GM12878 (cell line): Measurements from ENCODE around the gene COX6B1. TPM values are rescaled to one million over a fixed set of nuclear protein-coding genes. Genes with fewer than 3 reads are reported as not detected.

Experiments
- ATAC-seq: fragments of 200-7000 bp; cut with Tn5 transposase; 3 replicates; pipeline ENCODE4 v1.9.1; 2020; ENCODE audit warnings: mild to moderate bottlenecking, moderate library complexity
- BruUV-seq: library from RNA; stranded (reverse); fragments of 400-500 nt; replicated peaks from 2 replicates; lab custom pipeline; 2021; lab: Mats Ljungman, UMichigan
- CTCF ChIA-PET: fragments of 300-600 bp; sonication (Branson Sonifier 250); formaldehyde crosslinking; extraction: SDS; loops from one replicate; lab custom pipeline; 2021; ENCODE audit warnings: inconsistent platforms; lab: Yijun Ruan, JAX
- POLR2A ChIA-PET: fragments of 350-600 bp; formaldehyde crosslinking; extraction: SDS; loops from one replicate; lab custom pipeline; 2021; ENCODE audit warnings: inconsistent platforms; lab: Charles Lee
- RAD21 ChIA-PET: fragments of 300-600 bp; sonication (Branson Sonifier 250); formaldehyde crosslinking; loops from one replicate; lab custom pipeline; 2023; ENCODE audit warnings: antibody characterized with exemption; ENCODE audit not compliant: unreplicated experiment; lab: Charles Lee
- SMC1A ChIA-PET: fragments of 300-600 bp; sonication (Branson Sonifier 250); formaldehyde crosslinking; loops from one replicate; lab custom pipeline; 2023; ENCODE audit not compliant: unreplicated experiment, uncharacterized antibody; lab: Charles Lee
- DNase-seq: peaks from one replicate; pipeline ENCODE4 v3.0.0-alpha.2; 2011; ENCODE audit warnings: low read depth, low spot score
- FAIRE-seq: peaks from 3 replicates; lab custom pipeline; 2011; peaks lifted over from hg19 to GRCh38; lab: Jason Lieb, UNC
- H2AFZ ChIP-seq: 2 replicates; pipeline ENCODE4 v1.6.0; 2011; ENCODE audit warnings: low read depth, low read length, control low read depth; ENCODE audit not compliant: control insufficient read depth
- H3K27ac ChIP-seq: 2 replicates; pipeline ENCODE4 v1.5.1; 2011; ENCODE audit warnings: control low read depth; ENCODE audit not compliant: control insufficient read depth, insufficient read depth
- H3K27me3 ChIP-seq, 2 experiments: replicated peaks in 1 of 2; 2 replicates each; pipeline versions ENCODE4 v1.6.0 to v1.6.1; 2011; ENCODE audit warnings: low read length in 1 of 2; ENCODE audit not compliant: control insufficient read depth in 2 of 2, insufficient read depth in 2 of 2
- H3K36me3 ChIP-seq, 2 experiments: 2 replicates each; pipeline ENCODE4 v1.5.1; 2011; ENCODE audit warnings: low read length in 1 of 2; ENCODE audit not compliant: control insufficient read depth in 2 of 2, insufficient read depth in 2 of 2
- H3K4me1 ChIP-seq: 2 replicates; pipeline ENCODE4 v1.6.1; 2011; ENCODE audit warnings: mild to moderate bottlenecking, low read length, moderate library complexity, mixed read lengths; ENCODE audit not compliant: control insufficient read depth, insufficient read depth
- H3K4me2 ChIP-seq: 2 replicates; pipeline ENCODE4 v1.6.0; 2011; ENCODE audit warnings: control low read depth; ENCODE audit not compliant: control insufficient read depth, insufficient read depth
- H3K4me3 ChIP-seq: fragments of 200-600 bp; sonication (generic); 2 replicates; pipeline ENCODE4 v1.5.1; 2016
- H3K79me2 ChIP-seq: 2 replicates; pipeline ENCODE4 v1.6.0; 2011; ENCODE audit warnings: low read length; ENCODE audit not compliant: control insufficient read depth, insufficient read depth
- H3K9ac ChIP-seq: 2 replicates; pipeline ENCODE4 v1.8.0; 2011; ENCODE audit warnings: low read length, control low read depth, mixed read lengths; ENCODE audit not compliant: control insufficient read depth, insufficient read depth
- H3K9me3 ChIP-seq: replicated peaks from 3 replicates; pipeline ENCODE4 v1.5.1; 2011; ENCODE audit warnings: mild to moderate bottlenecking, low read length; ENCODE audit not compliant: control insufficient read depth, insufficient read depth
- H4K20me1 ChIP-seq: 2 replicates; pipeline ENCODE4 v1.6.0; 2011; ENCODE audit not compliant: control insufficient read depth, insufficient read depth
- ASH2L ChIP-seq: fragments of 300-600, 200-600 bp; sonication (generic); IDR thresholded peaks from 2 replicates; pipeline ENCODE4 v1.6.1; 2017; ENCODE audit warnings: low read depth, mild to moderate bottlenecking, borderline replicate concordance
- BRCA1 ChIP-seq: IDR thresholded peaks from 2 replicates; pipeline ENCODE4 v1.6.1; 2011; ENCODE audit warnings: low read depth, low read length, improper control_type of control experiment
- CHD2 ChIP-seq: IDR thresholded peaks from 2 replicates; pipeline ENCODE4 v1.6.1; 2011; ENCODE audit warnings: low read depth, low read length, improper control_type of control experiment, borderline replicate concordance
- EED ChIP-seq: sonication (generic); IDR thresholded peaks from 2 replicates; pipeline ENCODE4 v1.6.1; 2016; ENCODE audit warnings: antibody characterized with exemption, low read depth
- EP300 ChIP-seq, 2 experiments: fragments of 150-350 bp in 1 of 2; IDR thresholded peaks; 2 replicates each; pipeline ENCODE4 v1.6.1; 2011 to 2012; ENCODE audit warnings: low read depth in 2 of 2, low read length in 2 of 2, borderline replicate concordance in 1 of 2, improper control_type of control experiment in 1 of 2, inconsistent platforms in 1 of 2; ENCODE audit not compliant: control insufficient read depth in 1 of 2
- ETV6 ChIP-seq, 2 experiments: fragments of 450-650 bp in 1 of 2; IDR thresholded peaks in 1 of 2; conservative IDR thresholded peaks in 1 of 2; 2 replicates each; pipeline ENCODE4 v1.6.1; 2014; ENCODE audit warnings: antibody characterized with exemption in 1 of 2, borderline replicate concordance in 1 of 2, low read depth in 1 of 2, mild to moderate bottlenecking in 1 of 2, moderate library complexity in 1 of 2
- HDAC2 ChIP-seq: fragments of 200-600 bp; sonication (generic); IDR thresholded peaks from 2 replicates; pipeline ENCODE4 v1.6.1; 2017
- HDAC6 ChIP-seq: fragments of 200-600 bp; sonication (generic); IDR thresholded peaks from one replicate; pipeline ENCODE4 v1.8.0; 2017; ENCODE audit warnings: antibody characterized with exemption; ENCODE audit not compliant: unreplicated experiment
- IRF4 ChIP-seq: IDR thresholded peaks from 2 replicates; pipeline ENCODE4 v1.6.1; 2011; ENCODE audit warnings: low read depth, low read length
- NRF1 ChIP-seq: conservative IDR thresholded peaks from 2 replicates; pipeline ENCODE4 v1.6.1; 2011; ENCODE audit warnings: mild to moderate bottlenecking, low read depth, low read length, improper control_type of control experiment
- POLR2A ChIP-seq: IDR thresholded peaks from 2 replicates; pipeline ENCODE4 v1.6.1; 2011; ENCODE audit warnings: low read depth, mild to moderate bottlenecking, low read length
- RAD51 ChIP-seq: fragments of 450-650 bp; IDR thresholded peaks from 2 replicates; pipeline ENCODE4 v1.6.1; 2016; ENCODE audit warnings: moderate library complexity, mild to moderate bottlenecking, inconsistent platforms
- SIN3A ChIP-seq: IDR thresholded peaks from 2 replicates; pipeline ENCODE4 v1.6.1; 2012; ENCODE audit warnings: low read depth, low read length, improper control_type of control experiment
- SUZ12 ChIP-seq: fragments of 200-600 bp; sonication (generic); IDR thresholded peaks from one replicate; pipeline ENCODE4 v1.6.1; 2018; ENCODE audit warnings: antibody characterized with exemption, mild to moderate bottlenecking; ENCODE audit not compliant: unreplicated experiment
- TARDBP ChIP-seq: IDR thresholded peaks from 2 replicates; pipeline ENCODE4 v1.6.1; 2016; ENCODE audit warnings: borderline replicate concordance
- TCF7 ChIP-seq: IDR thresholded peaks from 2 replicates; pipeline ENCODE4 v1.6.1; 2014; ENCODE audit warnings: antibody characterized with exemption, borderline replicate concordance
- YY1 ChIP-seq: IDR thresholded peaks from 2 replicates; pipeline ENCODE4 v1.6.1; 2011; ENCODE audit warnings: low read depth, mild to moderate bottlenecking, low read length
- ZNF274 ChIP-seq: IDR thresholded peaks from one replicate; pipeline ENCODE4 v1.8.0; 2011; ENCODE audit not compliant: insufficient read length, insufficient read depth
- ZSCAN29 ChIP-seq: fragments of 450-650 bp; IDR thresholded peaks from 2 replicates; pipeline ENCODE4 v1.6.1; 2017; ENCODE audit warnings: mild to moderate bottlenecking, moderate library complexity
- WGBS: methylation state at CpG from one replicate; pipeline ENCODE4 v1.1.6; 2016; ENCODE audit warnings: low lambda C conversion rate; ENCODE audit not compliant: insufficient replicate concordance, insufficient coverage; ENCODE audit errors: missing lambda C conversion rate; 5-methylcytosine and 5-hydroxymethylcytosine counted together
- in situ Hi-C: fragments of 300-500 bp; cut with MboI; formaldehyde crosslinking; loops from 9 replicates; pipeline ENCODE4 v1.14.3; 2018; ENCODE audit warnings: mixed read lengths
- intact Hi-C: fragments of 100-400 bp; cut with micrococcal nuclease; formaldehyde crosslinking; loops from one replicate; pipeline ENCODE4 v1.14.2; 2022; ENCODE audit not compliant: unreplicated experiment
- polyA plus RNA-seq, 11 experiments: library from polyadenylated mRNA; depleted of rRNA in 4 of 11; unstranded in 6 of 11; stranded (reverse) in 5 of 11; fragments of >200 nt; fragmentation: Nextera tagmentation in 4 of 11; fragmentation: Illumina TruSeq in 1 of 11; extraction: Ambion mirVana in 4 of 11; extraction: Trizol in 1 of 11; gene quantifications; 1 replicate in 1 of 11; 2 replicates in 10 of 11; pipeline versions ENCODE4 v1.2.1 to v1.2.3, GENCODE V29; 2011 to 2016; ENCODE audit warnings: inconsistent platforms in 2 of 11, missing spikeins in 2 of 11, low read depth in 1 of 11
- total RNA-seq, 4 experiments: library from RNA; depleted of rRNA in 3 of 4; stranded (reverse); fragments of >200 nt in 3 of 4; fragmentation: Illumina TruSeq in 1 of 4; extraction: Trizol in 1 of 4; gene quantifications; 2 replicates each; pipeline versions ENCODE4 v1.2.1 to v1.2.3, GENCODE V29; 2013 to 2021
- TF ChIP-seq, protein P1 (sequence below): fragments of 450-650 bp; formaldehyde crosslinking; IDR thresholded peaks from 2 replicates; pipeline ENCODE4 v1.4.0; 2022; ENCODE audit warnings: mild to moderate bottlenecking, moderate library complexity

COX6B1 gene
- total and polyA plus RNA-seq, 10 of the 15 experiments (the other 5 are each of a cell fraction or from before 2014, with no cell fraction given) = 500 to 1,700 (median 862) TPM

DNA sequence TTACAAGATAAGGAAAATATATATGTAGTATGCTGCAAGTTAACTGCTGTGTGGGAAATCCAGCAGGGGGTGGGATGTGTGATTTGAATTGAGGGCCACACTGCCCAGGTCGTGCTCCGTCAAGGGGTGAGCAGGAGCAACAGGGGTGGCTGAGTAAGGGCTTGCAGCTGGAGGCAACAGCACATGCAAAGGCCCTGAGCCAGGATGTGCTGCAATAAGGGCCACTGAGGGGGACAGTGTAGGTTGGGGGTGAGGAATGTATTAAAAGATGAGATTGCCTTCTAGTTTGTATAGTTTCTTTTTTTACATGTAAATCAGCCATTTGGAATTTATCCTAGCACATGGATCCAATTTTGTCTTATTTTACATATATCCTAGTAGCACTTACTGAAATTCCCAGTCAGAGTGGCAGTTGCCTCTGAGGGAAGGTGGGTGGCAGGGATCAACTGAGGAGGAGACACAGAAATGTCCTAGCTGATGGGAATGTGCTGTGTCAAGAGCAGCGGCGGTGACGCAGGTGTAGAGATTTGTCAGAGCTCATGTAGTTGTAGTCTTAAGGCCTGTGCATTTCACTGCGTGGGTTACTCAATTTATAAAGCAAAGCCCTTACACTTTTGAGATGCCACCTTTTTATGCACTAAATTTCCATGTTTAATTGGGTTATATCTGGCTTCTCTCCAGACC is 24.7 kb upstream of the COX6B1 start:
- no peak overlapping the region for H3K4me2 ChIP-seq
- H3K4me1 ChIP-seq = no peaks in the 10 kb centered on the region
- H3K4me3 ChIP-seq = no peak overlapping the region
- no peaks in the 10 kb centered on the region; the same call in 1 of the 2 replicates for H3K79me2 ChIP-seq
- H3K9me3 ChIP-seq = no peaks in the 10 kb centered on the region
- ATAC-seq (no peak), FAIRE-seq (no peak), DNase-seq (no peak)
- ChIA-PET RAD21 (no interaction called here), CTCF (interaction anchor here (0.9 kb wide), 1 partner anchor 75 kb away, joined by 3 read pairs; no protein-coding TSS in a partner anchor), SMC1A (interaction anchor here (0.6 to 0.9 kb wide), 2 partner anchors 11 to 40 kb away, joined by 3 to 4 read pairs; partner anchors contain the start of gene HAUS5), POLR2A (interaction anchor here (0.6 kb wide), 1 partner anchor 389 kb away, joined by 3 read pairs; no protein-coding TSS in a partner anchor)
- intact Hi-C loops = no loop called here
- in situ Hi-C loops = no loop called here
- H3K27me3 ChIP-seq = no peaks in the 10 kb centered on the region
- H3K9ac ChIP-seq = no peak overlapping the region
- no peak overlapping the region for H3K27ac ChIP-seq
- 90% methylated on average over 6 of the region's 6 CpGs for WGBS
- BruUV-seq = TSS peak; percentile 61
- TF ChIP-seq POLR2A = no peak
- no peak for TF ChIP-seq HDAC2
- TF ChIP-seq CHD2 = no peak
- no peak for TF ChIP-seq YY1
- TF ChIP-seq EP300 (IDR thresholded peaks at IDR 0.05; ENCODE audit: borderline replicate concordance in 1 of 2, control insufficient read depth in 1 of 2, low read depth in 2 of 2, low read length in 2 of 2) = no peak
- TF ChIP-seq HDAC6 = no peak
- TF ChIP-seq SUZ12 = no peak
- TF ChIP-seq ASH2L = no peak
- no peak for TF ChIP-seq SIN3A
- TF ChIP-seq EED = no peak
- TF ChIP-seq TARDBP = no peak
- TF ChIP-seq, protein P1, sequence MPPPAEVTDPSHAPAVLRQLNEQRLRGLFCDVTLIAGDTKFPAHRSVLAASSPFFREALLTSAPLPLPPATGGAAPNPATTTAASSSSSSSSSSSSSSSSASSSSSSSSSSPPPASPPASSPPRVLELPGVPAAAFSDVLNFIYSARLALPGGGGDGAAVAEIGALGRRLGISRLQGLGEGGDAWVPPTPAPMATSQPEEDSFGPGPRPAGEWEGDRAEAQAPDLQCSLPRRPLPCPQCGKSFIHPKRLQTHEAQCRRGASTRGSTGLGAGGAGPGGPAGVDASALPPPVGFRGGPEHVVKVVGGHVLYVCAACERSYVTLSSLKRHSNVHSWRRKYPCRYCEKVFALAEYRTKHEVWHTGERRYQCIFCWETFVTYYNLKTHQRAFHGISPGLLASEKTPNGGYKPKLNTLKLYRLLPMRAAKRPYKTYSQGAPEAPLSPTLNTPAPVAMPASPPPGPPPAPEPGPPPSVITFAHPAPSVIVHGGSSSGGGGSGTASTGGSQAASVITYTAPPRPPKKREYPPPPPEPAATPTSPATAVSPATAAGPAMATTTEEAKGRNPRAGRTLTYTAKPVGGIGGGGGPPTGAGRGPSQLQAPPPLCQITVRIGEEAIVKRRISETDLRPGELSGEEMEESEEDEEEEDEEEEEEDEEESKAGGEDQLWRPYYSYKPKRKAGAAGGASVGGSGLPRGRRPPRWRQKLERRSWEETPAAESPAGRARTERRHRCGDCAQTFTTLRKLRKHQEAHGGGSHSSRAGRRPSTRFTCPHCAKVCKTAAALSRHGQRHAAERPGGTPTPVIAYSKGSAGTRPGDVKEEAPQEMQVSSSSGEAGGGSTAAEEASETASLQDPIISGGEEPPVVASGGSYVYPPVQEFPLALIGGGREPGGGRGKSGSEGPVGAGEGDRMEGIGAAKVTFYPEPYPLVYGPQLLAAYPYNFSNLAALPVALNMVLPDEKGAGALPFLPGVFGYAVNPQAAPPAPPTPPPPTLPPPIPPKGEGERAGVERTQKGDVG = no peak
- no peak for TF ChIP-seq ZNF274
- TF ChIP-seq ETV6 (conservative IDR thresholded peaks at IDR 0.05 in 1 of 2, IDR thresholded peaks at IDR 0.05 in 1 of 2; ENCODE audit: borderline replicate concordance in 1 of 2, low read depth in 1 of 2) = no peak
- TF ChIP-seq TCF7 = no peak
- no peak for TF ChIP-seq NRF1
- no peak for TF ChIP-seq IRF4
- no peak for TF ChIP-seq ZSCAN29
- TF ChIP-seq BRCA1 = no peak
- TF ChIP-seq RAD51 = no peak
- no peaks in the 10 kb centered on the region for H4K20me1 ChIP-seq
- H3K36me3 ChIP-seq = no peaks in the 10 kb centered on the region; a peak in 1 of 4 replicates
- no peak overlapping the region for H2AFZ ChIP-seq
